Endothelial cell of umbilical vein (primary cell): ENCODE data around the gene CAMK2D. TPM values are rescaled to one million over a fixed set of nuclear protein-coding genes. Genes with fewer than 3 reads are reported as not detected.

Experiments used
- BruUV-seq: library from RNA; stranded (reverse); fragments of 400-500 nt; replicated peaks from 2 replicates; lab custom pipeline; 2021; lab: Mats Ljungman, UMichigan
- CTCF ChIA-PET: fragments of 300-600, 350-600 bp; sonication (Branson Sonifier 250); formaldehyde crosslinking; loops from one replicate; lab custom pipeline; 2021; ENCODE audit warnings: antibody characterized with exemption, inconsistent platforms; lab: Charles Lee
- POLR2A ChIA-PET: fragments of 300-600, 350-600 bp; sonication (Branson Sonifier 250); formaldehyde crosslinking; loops from one replicate; lab custom pipeline; 2021; ENCODE audit warnings: antibody characterized with exemption, inconsistent platforms; lab: Charles Lee
- DNase-seq: peaks from one replicate; pipeline ENCODE4 v3.0.0-alpha.2; 2011; ENCODE audit warnings: low read depth, low spot score
- FAIRE-seq: peaks from 2 replicates; lab custom pipeline; 2011; peaks lifted over from hg19 to GRCh38; lab: Jason Lieb, UNC
- H2AFZ ChIP-seq: 2 replicates; pipeline ENCODE4 v1.6.0; 2012; ENCODE audit warnings: low read depth, low read length, control low read depth, inconsistent platforms
- H3K27ac ChIP-seq: 2 replicates; pipeline ENCODE4 v1.5.1; 2011; ENCODE audit warnings: low read depth, mild to moderate bottlenecking, control low read depth, low read length, moderate library complexity; ENCODE audit not compliant: insufficient read depth
- H3K27me3 ChIP-seq, 2 experiments: 2 replicates each; pipeline versions ENCODE4 v1.6.0 to v1.6.1; 2011; ENCODE audit warnings: low read length in 2 of 2, mixed read lengths in 1 of 2; ENCODE audit not compliant: control insufficient read depth in 2 of 2, insufficient read depth in 2 of 2
- H3K36me3 ChIP-seq, 2 experiments: 2 replicates in 1 of 2; 3 replicates in 1 of 2; pipeline ENCODE4 v1.5.1; 2011; ENCODE audit warnings: low read length in 2 of 2, mild to moderate bottlenecking in 1 of 2, moderate library complexity in 1 of 2; ENCODE audit not compliant: control insufficient read depth in 2 of 2, insufficient read depth in 2 of 2; ENCODE audit errors: extremely low read depth in 1 of 2
- H3K4me1 ChIP-seq: 3 replicates; pipeline ENCODE4 v1.5.1; 2011; ENCODE audit warnings: mild to moderate bottlenecking, low read length; ENCODE audit not compliant: control insufficient read depth, insufficient read depth; ENCODE audit errors: extremely low read depth
- H3K4me2 ChIP-seq: 2 replicates; pipeline ENCODE4 v1.6.1; 2011; ENCODE audit warnings: low read length, control low read depth, mixed read lengths; ENCODE audit not compliant: insufficient read depth
- H3K4me3 ChIP-seq, 3 experiments: fragments of 200-600 bp in 1 of 3; sonication (generic), shearing (Covaris generic) in 1 of 3; replicated peaks in 1 of 3; 2 replicates each; pipeline ENCODE4 v1.5.1; 2011 to 2016; ENCODE audit warnings: control low read depth in 3 of 3, low read length in 3 of 3, mild to moderate bottlenecking in 2 of 3, inconsistent platforms in 1 of 3, low read depth in 1 of 3, moderate library complexity in 1 of 3; ENCODE audit not compliant: insufficient read depth in 1 of 3
- H3K79me2 ChIP-seq: 2 replicates; pipeline ENCODE4 v1.6.0; 2012; ENCODE audit warnings: low read length, inconsistent platforms; ENCODE audit not compliant: control insufficient read depth, insufficient read depth
- H3K9ac ChIP-seq: replicated peaks from 2 replicates; pipeline ENCODE3; 2011; ENCODE audit warnings: low read length, control low read depth; ENCODE audit not compliant: insufficient read depth; ENCODE audit errors: extremely low read depth
- H3K9me1 ChIP-seq: replicated peaks from 3 replicates; pipeline ENCODE4 v1.6.0; 2011; ENCODE audit warnings: mild to moderate bottlenecking, low read length; ENCODE audit not compliant: control insufficient read depth, insufficient read depth; ENCODE audit errors: extremely low read depth
- H3K9me3 ChIP-seq: replicated peaks from 2 replicates; pipeline ENCODE4 v1.5.1; 2012; ENCODE audit warnings: low read length, inconsistent platforms; ENCODE audit not compliant: control insufficient read depth, insufficient read depth
- H4K20me1 ChIP-seq: replicated peaks from 2 replicates; pipeline ENCODE3; 2011; ENCODE audit warnings: mild to moderate bottlenecking, low read length; ENCODE audit not compliant: control insufficient read depth, insufficient read depth; ENCODE audit errors: extremely low read depth
- EZH2 ChIP-seq: IDR thresholded peaks from 2 replicates; pipeline ENCODE4 v1.6.1; 2012; ENCODE audit warnings: borderline replicate concordance, low read depth, mild to moderate bottlenecking, moderate library complexity, low read length, inconsistent platforms; ENCODE audit not compliant: severe bottlenecking
- FOS ChIP-seq: IDR thresholded peaks from 2 replicates; pipeline ENCODE4 v1.6.1; 2011; ENCODE audit warnings: mild to moderate bottlenecking, low read length, moderate library complexity, borderline replicate concordance; ENCODE audit not compliant: insufficient read depth
- JUN ChIP-seq: IDR thresholded peaks from 2 replicates; pipeline ENCODE4 v1.6.1; 2011; ENCODE audit warnings: borderline replicate concordance, low read depth; ENCODE audit not compliant: insufficient read length, insufficient read depth
- POLR2A ChIP-seq: IDR thresholded peaks from 2 replicates; pipeline ENCODE4 v1.6.1; 2012; ENCODE audit warnings: low read depth, mild to moderate bottlenecking, control low read depth, low read length
- dilution Hi-C: fragments of 300-500 bp; cut with MboI; formaldehyde crosslinking; loops from one replicate; pipeline ENCODE4 v1.15.0; 2019; ENCODE audit warnings: low sequenced_read_pairs; ENCODE audit not compliant: extremely low pct_ligation_motif_present
- intact Hi-C: fragments of 100-400 bp; cut with micrococcal nuclease; formaldehyde crosslinking; loops from one replicate; pipeline ENCODE4 v1.10.0; 2022
- polyA plus RNA-seq, 4 experiments: library from polyadenylated mRNA; depleted of rRNA in 3 of 4; stranded (reverse) in 3 of 4; unstranded in 1 of 4; fragments of >200 nt; gene quantifications; 2 replicates each; pipeline versions ENCODE4 v1.2.1 to v1.2.3, GENCODE V29; 2011 to 2012; ENCODE audit warnings: missing spikeins in 1 of 4
- total RNA-seq: library from RNA; stranded (reverse); gene quantifications from 2 replicates; pipeline ENCODE4 v1.2.3, GENCODE V29; 2021
- TF ChIP-seq, protein P1 (sequence below): IDR thresholded peaks from 2 replicates; pipeline ENCODE4 v1.6.1; 2011; ENCODE audit not compliant: insufficient read depth, insufficient read length
- TF ChIP-seq, protein P2 (sequence below), 2 donors: IDR thresholded peaks; 1 replicate in 1 of 2; 2 replicates in 1 of 2; pipeline ENCODE4 v1.5.1; 2011; ENCODE audit warnings: low read length in 2 of 2, mild to moderate bottlenecking in 2 of 2, moderate library complexity in 2 of 2, control low read depth in 1 of 2, inconsistent platforms in 1 of 2, low read depth in 1 of 2; ENCODE audit not compliant: insufficient read depth in 1 of 2; ENCODE audit errors: extremely low read depth in 1 of 2

Gene CAMK2D
- total and polyA plus RNA-seq, 2 donors (not counting 3 experiments of a cell fraction or from before 2014, with no cell fraction given), result 10.4 to 30.7 TPM

DNA sequence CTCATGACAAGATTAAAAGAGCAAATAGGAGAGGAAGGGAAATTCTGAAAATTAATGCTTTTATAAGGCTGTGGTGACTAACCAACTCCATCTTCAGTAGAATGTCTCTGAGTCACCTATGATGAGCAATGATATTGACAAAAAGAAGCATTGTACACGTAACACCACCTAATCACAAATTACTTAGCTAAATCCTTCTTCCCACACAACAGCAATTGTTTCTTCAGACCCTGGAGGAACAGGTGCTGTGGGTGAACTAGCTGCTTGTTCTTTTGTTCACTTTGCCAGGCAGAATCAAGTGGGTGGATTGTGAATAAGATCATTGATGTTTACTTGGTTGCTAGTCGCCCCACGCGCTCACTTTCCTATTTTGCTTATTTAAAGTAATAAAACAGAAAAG, 315.5 kb downstream of the CAMK2D start:
- H2AFZ ChIP-seq, result no peak overlapping the region

More for the DNA sequence above, 315.5 kb downstream of the CAMK2D start:
- Histone ChIP-seq H3K4me2 (peak overlapping the region; percentile 2), H3K27ac (peak overlapping the region; percentile 29), H3K27me3 (no peaks in the 10 kb centered on the region), H3K4me3 (no peak overlapping the region), H3K4me1 (peaks cover 22% of the 10 kb centered on the region), H3K9me3 (no peaks in the 10 kb centered on the region), H3K79me2 (no peaks in the 10 kb centered on the region), H3K36me3 (no peaks in the 10 kb centered on the region), H3K9ac (no peak overlapping the region), H3K9me1 (no peaks in the 10 kb centered on the region), H4K20me1 (no peaks in the 10 kb centered on the region)
- ChIA-PET POLR2A (no interaction called here), CTCF (no interaction called here)
- BruUV-seq, result no TSS peak
- intact Hi-C loops, result no loop called here
- dilution Hi-C loops, result no loop called here
- TF ChIP-seq EZH2 (no peak), JUN (peak; percentile 58), POLR2A (no peak), FOS (peak; percentile 59)
- TF ChIP-seq, protein P1, sequence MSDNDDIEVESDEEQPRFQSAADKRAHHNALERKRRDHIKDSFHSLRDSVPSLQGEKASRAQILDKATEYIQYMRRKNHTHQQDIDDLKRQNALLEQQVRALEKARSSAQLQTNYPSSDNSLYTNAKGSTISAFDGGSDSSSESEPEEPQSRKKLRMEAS, result no peak
- TF ChIP-seq, protein P2, sequence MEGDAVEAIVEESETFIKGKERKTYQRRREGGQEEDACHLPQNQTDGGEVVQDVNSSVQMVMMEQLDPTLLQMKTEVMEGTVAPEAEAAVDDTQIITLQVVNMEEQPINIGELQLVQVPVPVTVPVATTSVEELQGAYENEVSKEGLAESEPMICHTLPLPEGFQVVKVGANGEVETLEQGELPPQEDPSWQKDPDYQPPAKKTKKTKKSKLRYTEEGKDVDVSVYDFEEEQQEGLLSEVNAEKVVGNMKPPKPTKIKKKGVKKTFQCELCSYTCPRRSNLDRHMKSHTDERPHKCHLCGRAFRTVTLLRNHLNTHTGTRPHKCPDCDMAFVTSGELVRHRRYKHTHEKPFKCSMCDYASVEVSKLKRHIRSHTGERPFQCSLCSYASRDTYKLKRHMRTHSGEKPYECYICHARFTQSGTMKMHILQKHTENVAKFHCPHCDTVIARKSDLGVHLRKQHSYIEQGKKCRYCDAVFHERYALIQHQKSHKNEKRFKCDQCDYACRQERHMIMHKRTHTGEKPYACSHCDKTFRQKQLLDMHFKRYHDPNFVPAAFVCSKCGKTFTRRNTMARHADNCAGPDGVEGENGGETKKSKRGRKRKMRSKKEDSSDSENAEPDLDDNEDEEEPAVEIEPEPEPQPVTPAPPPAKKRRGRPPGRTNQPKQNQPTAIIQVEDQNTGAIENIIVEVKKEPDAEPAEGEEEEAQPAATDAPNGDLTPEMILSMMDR (IDR thresholded peaks at IDR 0.05; ENCODE audit: extremely low read depth in 1 of 2, insufficient read depth in 1 of 2, low read depth in 1 of 2, low read length in 2 of 2), result no peak
- no peak for FAIRE-seq
- peak; percentile 77 for DNase-seq
